Hepatocyte (in vitro differentiated cells): Measurements from ENCODE around the gene PIK3C2A. TPM values are rescaled to one million over a fixed set of nuclear protein-coding genes. Genes with fewer than 3 reads are reported as not detected.

ENCODE experiments used
- DNase-seq: peaks from one replicate; pipeline ENCODE4 v3.0.0-alpha.2; 2016; ENCODE audit warnings: low spot score
- H2AFZ ChIP-seq: fragments of 200-600 bp; sonication (generic); 2 replicates; pipeline ENCODE4 v1.6.0; 2016; ENCODE audit warnings: antibody characterized with exemption, mild to moderate bottlenecking
- H3K27ac ChIP-seq: fragments of 200-600 bp; sonication (generic); 2 replicates; pipeline ENCODE4 v1.5.1; 2016; ENCODE audit warnings: mild to moderate bottlenecking
- H3K27me3 ChIP-seq: fragments of 200-600 bp; sonication (generic); 2 replicates; pipeline ENCODE4 v1.6.1; 2016
- H3K36me3 ChIP-seq: fragments of 200-600 bp; sonication (generic); replicated peaks from 2 replicates; pipeline ENCODE4 v1.5.1; 2016; ENCODE audit warnings: low read depth; ENCODE audit not compliant: insufficient read depth
- H3K4me1 ChIP-seq: fragments of 200-600 bp; sonication (generic); 2 replicates; pipeline ENCODE4 v1.5.1; 2016; ENCODE audit warnings: mild to moderate bottlenecking, moderate library complexity; ENCODE audit not compliant: insufficient read depth
- H3K4me2 ChIP-seq: fragments of 200-600 bp; sonication (generic); 2 replicates; pipeline ENCODE4 v1.6.0; 2016
- H3K4me3 ChIP-seq: fragments of 200-600 bp; sonication (generic); 2 replicates; pipeline ENCODE4 v1.5.1; 2016; ENCODE audit warnings: mild to moderate bottlenecking
- H3K79me2 ChIP-seq: fragments of 200-600 bp; sonication (generic); 2 replicates; pipeline ENCODE4 v1.6.0; 2017; ENCODE audit warnings: mild to moderate bottlenecking
- H3K9me2 ChIP-seq: fragments of 200-600 bp; sonication (generic); replicated peaks from 2 replicates; pipeline ENCODE4 v1.6.0; 2017; ENCODE audit warnings: mild to moderate bottlenecking; ENCODE audit not compliant: insufficient read depth
- H3K9me3 ChIP-seq: fragments of 200-600 bp; sonication (generic); 2 replicates; pipeline ENCODE4 v1.5.1; 2016; ENCODE audit warnings: low read depth, mild to moderate bottlenecking
- H4K20me1 ChIP-seq: fragments of 200-600 bp; sonication (generic); 2 replicates; pipeline ENCODE4 v1.6.0; 2016; ENCODE audit warnings: mild to moderate bottlenecking; ENCODE audit not compliant: insufficient read depth, poor library complexity, severe bottlenecking
- EZH2 ChIP-seq: fragments of 200-600 bp; sonication (generic); IDR thresholded peaks from 2 replicates; pipeline ENCODE4 v1.6.1; 2016; ENCODE audit warnings: antibody characterized with exemption, mild to moderate bottlenecking, borderline replicate concordance
- EZH2phosphoT487 ChIP-seq: fragments of 200-600 bp; sonication (generic); IDR thresholded peaks from one replicate; pipeline ENCODE4 v1.6.1; 2018; ENCODE audit warnings: antibody characterized with exemption, mild to moderate bottlenecking, low read depth, moderate library complexity; ENCODE audit not compliant: unreplicated experiment, severe bottlenecking
- WGBS: methylation state at CpG from one replicate; pipeline ENCODE4 v1.1.6; 2016; ENCODE audit warnings: low lambda C conversion rate; ENCODE audit errors: missing lambda C conversion rate; 5-methylcytosine and 5-hydroxymethylcytosine counted together
- polyA plus RNA-seq: library from polyadenylated mRNA; unstranded; fragments of >200 nt; fragmentation: Nextera tagmentation; extraction: Ambion mirVana; gene quantifications from 2 replicates; pipeline ENCODE4 v1.2.1, GENCODE V29; 2016
- total RNA-seq: library from RNA; depleted of rRNA; stranded (reverse); fragments of >200 nt; gene quantifications from 2 replicates; pipeline ENCODE4 v1.2.3, GENCODE V29; 2014
- TF ChIP-seq, protein P1 (sequence below): fragments of 200-600 bp; sonication (generic); IDR thresholded peaks from 2 replicates; pipeline ENCODE4 v1.5.1; 2016; ENCODE audit warnings: antibody characterized with exemption, mild to moderate bottlenecking; ENCODE audit not compliant: poor library complexity

The PIK3C2A gene
- total and polyA plus RNA-seq, 2 experiments from 2014 or later, result 20.1 to 96.1 TPM

- H3K4me2 ChIP-seq, result peak overlapping the region; percentile 76
- no peaks in the 10 kb centered on the region for H3K27me3 ChIP-seq
- WGBS, result 52% methylated on average over 2 of the region's 2 CpGs
- peaks cover 47% of the 10 kb centered on the region for H4K20me1 ChIP-seq
- H3K9me3 ChIP-seq, result no peaks in the 10 kb centered on the region
- no peaks in the 10 kb centered on the region for H3K36me3 ChIP-seq
- peak overlapping the region; percentile 34 for H2AFZ ChIP-seq
- H3K4me1 ChIP-seq, result peaks cover 5% of the 10 kb centered on the region
- H3K4me3 ChIP-seq, result peak overlapping the region; percentile 79
- H3K79me2 ChIP-seq, result peaks cover 66% of the 10 kb centered on the region
- no peaks in the 10 kb centered on the region for H3K9me2 ChIP-seq
- TF ChIP-seq, protein P1, sequence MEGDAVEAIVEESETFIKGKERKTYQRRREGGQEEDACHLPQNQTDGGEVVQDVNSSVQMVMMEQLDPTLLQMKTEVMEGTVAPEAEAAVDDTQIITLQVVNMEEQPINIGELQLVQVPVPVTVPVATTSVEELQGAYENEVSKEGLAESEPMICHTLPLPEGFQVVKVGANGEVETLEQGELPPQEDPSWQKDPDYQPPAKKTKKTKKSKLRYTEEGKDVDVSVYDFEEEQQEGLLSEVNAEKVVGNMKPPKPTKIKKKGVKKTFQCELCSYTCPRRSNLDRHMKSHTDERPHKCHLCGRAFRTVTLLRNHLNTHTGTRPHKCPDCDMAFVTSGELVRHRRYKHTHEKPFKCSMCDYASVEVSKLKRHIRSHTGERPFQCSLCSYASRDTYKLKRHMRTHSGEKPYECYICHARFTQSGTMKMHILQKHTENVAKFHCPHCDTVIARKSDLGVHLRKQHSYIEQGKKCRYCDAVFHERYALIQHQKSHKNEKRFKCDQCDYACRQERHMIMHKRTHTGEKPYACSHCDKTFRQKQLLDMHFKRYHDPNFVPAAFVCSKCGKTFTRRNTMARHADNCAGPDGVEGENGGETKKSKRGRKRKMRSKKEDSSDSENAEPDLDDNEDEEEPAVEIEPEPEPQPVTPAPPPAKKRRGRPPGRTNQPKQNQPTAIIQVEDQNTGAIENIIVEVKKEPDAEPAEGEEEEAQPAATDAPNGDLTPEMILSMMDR, result no peak
- no peak for TF ChIP-seq EZH2phosphoT487
- peak; percentile 24 for DNase-seq
- H3K27ac ChIP-seq, result peak overlapping the region; percentile 97
Measured at GRCh38 chr11:17206463-17206862, 1.3 kb downstream of the PIK3C2A start.

DNA sequence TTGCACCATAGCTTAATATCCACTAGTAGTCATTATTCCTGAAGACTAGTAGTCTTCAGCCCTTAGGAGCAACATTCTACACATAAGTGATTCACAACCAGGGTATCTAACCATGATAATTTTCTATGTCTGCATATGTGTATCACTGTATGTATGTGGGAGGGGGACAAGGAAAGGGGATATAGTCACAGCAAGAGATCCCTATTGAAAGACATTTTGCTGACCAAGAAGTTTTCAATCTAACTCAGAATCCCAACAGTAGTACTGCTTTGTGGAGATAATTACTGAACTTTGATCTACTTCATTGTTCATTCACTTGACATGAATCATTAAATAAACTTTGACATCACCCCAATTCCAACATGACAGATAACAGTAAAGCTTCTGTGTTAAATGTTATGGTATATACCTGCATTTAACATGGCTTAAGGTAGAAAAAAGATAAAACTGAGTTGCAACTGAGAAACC, 10.3 kb downstream of the PIK3C2A start:
- no peaks in the 10 kb centered on the region for H3K9me3 ChIP-seq
- H2AFZ ChIP-seq, result no peak overlapping the region
- no peaks in the 10 kb centered on the region for H3K4me1 ChIP-seq
- H3K79me2 ChIP-seq, result peaks cover 96% of the 10 kb centered on the region
- H3K4me3 ChIP-seq, result no peak overlapping the region
- H3K9me2 ChIP-seq, result no peaks in the 10 kb centered on the region
- H3K27ac ChIP-seq, result peak overlapping the region; percentile 39
- TF ChIP-seq EZH2, result no peak
- TF ChIP-seq, protein P1, result no peak
- TF ChIP-seq EZH2phosphoT487, result peak; percentile 63
- peak overlapping the region; percentile 21 for H3K4me2 ChIP-seq
- H3K27me3 ChIP-seq, result no peaks in the 10 kb centered on the region
- DNase-seq, result peak; percentile 47
- peaks cover 60% of the 10 kb centered on the region for H4K20me1 ChIP-seq
- no peaks in the 10 kb centered on the region for H3K36me3 ChIP-seq

GRCh38 chr11:17188675-17189074, 19.1 kb downstream of the PIK3C2A start:
- Histone ChIP-seq H3K4me3 (no peak overlapping the region), H3K4me1 (no peaks in the 10 kb centered on the region), H3K36me3 (no peaks in the 10 kb centered on the region), H3K27ac (no peak overlapping the region), H3K79me2 (peaks cover 93% of the 10 kb centered on the region), H2AFZ (no peak overlapping the region), H4K20me1 (peaks cover 66% of the 10 kb centered on the region), H3K4me2 (no peak overlapping the region), H3K9me2 (no peaks in the 10 kb centered on the region), H3K27me3 (no peaks in the 10 kb centered on the region), H3K9me3 (no peaks in the 10 kb centered on the region)
- TF ChIP-seq EZH2phosphoT487, result no peak
- DNase-seq, result no peak
- WGBS, result 68% methylated on average over 2 of the region's 2 CpGs

GRCh38 chr11:17186932-17187692, 20.7 kb downstream of the PIK3C2A start:
- 91% methylated on average over 3 of the region's 3 CpGs for WGBS
- Histone ChIP-seq H3K27ac (no peak overlapping the region), H4K20me1 (peaks cover 70% of the 10 kb centered on the region), H2AFZ (no peak overlapping the region), H3K79me2 (peaks cover 94% of the 10 kb centered on the region), H3K9me2 (no peaks in the 10 kb centered on the region), H3K27me3 (no peaks in the 10 kb centered on the region), H3K4me1 (no peaks in the 10 kb centered on the region), H3K4me3 (no peak overlapping the region), H3K9me3 (no peaks in the 10 kb centered on the region), H3K4me2 (no peak overlapping the region), H3K36me3 (no peaks in the 10 kb centered on the region)
- no peak for TF ChIP-seq EZH2phosphoT487
- TF ChIP-seq, protein P1, result no peak
- TF ChIP-seq EZH2, result no peak
- DNase-seq, result no peak
